NCI-H1694 treated with DMSO at 0.1 percent for 48 hours (cell line): ENCODE data around the gene SEMA5A.
"Not testable (repeated sequence)": the region's sequence is repeated elsewhere in the genome, so short reads cannot be mapped to it uniquely, and the experiment has no call there.

ENCODE experiments used
- DNase-seq: peaks from one replicate; lab custom pipeline; 2025; lab: John Stamatoyannopoulos, UW

The SEMA5A gene

GRCh38 chr5:9440517-9440916, 105.4 kb downstream of the SEMA5A start:
- DNase-seq: no peak

DNA sequence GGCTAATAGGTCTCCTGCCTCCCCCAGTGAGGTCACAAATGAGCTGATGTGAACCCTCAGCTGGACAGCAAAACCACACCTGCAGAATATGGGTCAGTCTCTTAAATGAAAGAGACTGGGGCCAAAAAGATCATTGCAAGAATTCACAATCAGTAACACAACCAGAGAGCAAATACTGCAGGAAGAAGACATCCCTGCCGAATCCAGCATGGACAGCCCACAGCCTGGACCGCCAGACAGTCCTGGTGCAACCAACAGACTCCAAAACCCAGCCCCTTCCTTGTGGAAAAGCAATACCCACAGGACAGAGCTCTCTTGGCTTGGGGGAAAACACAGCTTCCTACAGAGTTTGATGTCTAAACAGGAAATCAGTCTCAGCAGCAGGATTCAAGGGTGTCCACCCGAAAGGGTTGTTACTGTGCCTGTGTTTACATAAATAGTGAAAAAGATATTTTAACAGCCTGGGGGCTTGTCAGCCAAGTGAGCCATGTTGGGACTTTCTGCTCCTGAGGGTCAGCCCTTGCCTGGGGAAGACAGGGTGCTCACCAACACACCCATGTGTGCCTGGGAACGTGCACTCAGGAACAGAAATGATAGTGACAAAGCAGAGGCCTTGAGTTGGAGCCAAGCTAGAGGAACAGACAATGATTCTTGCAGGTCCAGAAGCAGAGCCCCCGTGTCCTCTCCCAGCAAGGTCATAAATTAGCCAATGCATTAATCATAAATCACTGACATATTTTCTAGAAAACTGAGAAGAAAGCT, 106.2 kb downstream of the SEMA5A start:
- DNase-seq: no peak

DNA sequence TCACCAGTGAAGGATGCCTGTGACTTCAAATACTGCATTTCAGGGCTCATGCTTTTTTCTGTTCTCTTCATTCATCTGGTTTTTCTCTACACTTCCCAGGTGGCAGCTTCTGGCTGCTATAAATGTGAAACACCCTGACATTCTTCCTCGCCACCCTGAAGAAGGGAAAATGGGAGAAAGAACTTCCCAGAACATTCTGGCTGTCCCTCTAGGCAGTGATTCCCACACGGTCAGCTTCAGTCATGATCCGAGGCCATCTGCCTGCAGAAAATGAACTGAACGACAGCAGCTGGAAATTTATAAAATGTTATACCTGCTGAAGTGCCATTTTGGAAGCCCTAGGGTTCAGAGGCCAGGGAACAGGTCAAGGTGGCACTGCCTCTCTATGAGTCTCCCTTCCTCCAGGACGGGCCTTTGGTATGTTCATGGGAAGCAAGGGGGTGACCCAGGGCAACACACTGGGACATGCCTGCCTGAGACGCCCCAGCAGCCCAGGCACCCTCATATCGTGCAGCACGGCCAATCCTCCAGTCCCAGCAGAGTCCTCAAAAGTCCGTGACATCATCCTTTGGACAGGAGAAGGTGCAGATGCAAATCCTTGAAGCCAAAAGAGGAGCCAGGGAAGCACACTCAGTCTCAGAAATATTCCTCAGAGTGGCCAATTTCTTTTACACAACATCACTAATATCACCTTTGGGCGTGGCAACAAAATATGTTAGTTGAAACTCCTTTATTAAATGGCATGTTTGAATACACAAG, 107.1 kb downstream of the SEMA5A start:
- DNase-seq: no peak

DNA sequence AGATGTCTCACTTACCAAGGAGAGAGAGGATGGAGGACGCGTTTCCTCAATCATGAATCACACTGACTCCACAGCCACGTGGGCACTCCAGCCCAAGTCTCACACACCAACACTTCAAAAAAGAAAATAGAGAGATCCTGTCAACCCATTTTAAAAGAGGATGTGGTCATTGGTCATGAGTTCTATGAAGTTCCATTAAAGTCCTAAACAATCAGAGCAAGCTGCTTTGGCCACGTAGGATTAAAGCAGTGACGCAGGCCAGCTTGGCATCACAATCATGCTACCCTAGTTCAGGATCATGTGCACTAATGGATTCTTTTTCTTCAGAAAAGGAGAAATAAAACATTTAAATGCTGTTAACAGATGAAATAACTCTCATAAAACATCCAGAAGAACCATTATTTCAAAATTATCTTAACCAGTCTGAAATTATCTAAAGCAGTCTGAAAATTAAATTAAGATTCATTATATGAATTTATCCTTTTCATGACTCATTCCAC, 108.1 kb downstream of the SEMA5A start:
- no peak for DNase-seq

DNA sequence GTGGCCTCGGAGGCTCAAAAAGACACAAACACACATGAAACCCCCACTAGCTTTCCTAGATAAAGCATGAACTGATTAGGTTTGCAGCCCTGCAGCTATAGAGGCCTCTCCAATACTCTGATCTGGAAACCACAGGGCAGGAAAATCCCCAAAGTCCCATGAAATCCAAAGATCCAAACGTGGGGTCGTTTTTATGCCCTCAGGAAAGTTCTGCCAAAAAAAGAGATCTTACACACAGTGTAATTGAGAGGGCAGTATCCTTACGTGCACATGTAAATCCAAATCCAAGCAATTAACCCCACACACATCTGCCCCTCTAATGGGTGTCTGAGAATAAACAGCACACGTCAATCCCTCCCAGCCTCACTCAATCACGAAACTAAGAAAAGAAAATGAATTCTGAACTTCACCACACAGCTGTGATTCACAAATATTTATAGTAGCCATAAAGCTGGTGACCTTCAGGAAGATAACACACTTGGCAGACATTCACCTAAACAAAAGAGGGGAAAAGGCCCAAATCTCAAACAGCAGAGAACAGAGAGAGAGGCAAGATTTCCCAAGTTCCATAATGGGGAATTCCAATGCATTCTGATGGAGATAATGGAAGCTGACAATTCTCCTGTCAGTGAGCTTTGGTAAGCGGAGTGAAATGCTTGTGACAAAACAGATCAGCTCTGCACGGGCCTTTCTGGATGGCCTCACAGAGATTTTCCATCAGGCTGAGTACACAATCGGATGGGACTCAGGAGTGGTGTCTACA, 114.2 kb downstream of the SEMA5A start:
- no peak for DNase-seq

DNA sequence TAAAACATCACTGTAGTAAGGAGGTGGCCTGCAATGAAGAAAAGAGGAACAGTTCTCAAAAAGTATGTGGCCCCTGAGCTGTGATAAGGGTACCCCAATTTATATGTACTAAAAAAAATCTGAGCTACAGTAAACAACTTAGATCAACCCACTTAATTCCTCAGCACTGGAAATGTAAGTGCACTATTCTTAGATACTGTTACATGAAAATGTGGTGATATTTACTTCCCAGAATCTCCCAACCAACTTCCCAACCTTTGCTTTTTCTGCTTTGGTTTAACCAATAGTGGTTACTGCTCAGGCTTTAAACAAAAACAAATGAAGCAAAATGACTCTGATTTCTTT, 114.8 kb downstream of the SEMA5A start:
- no peak for DNase-seq

- no peak for DNase-seq
Measured at GRCh38 chr5:9430306-9430705, 115.6 kb downstream of the SEMA5A start.

GRCh38 chr5:9429691-9430215, 116.1 kb downstream of the SEMA5A start:
- no peak for DNase-seq

- DNase-seq: no peak
Measured at GRCh38 chr5:9428272-9428671, 117.6 kb downstream of the SEMA5A start.

GRCh38 chr5:9425710-9426109, 120.2 kb downstream of the SEMA5A start:
- DNase-seq: no peak

- DNase-seq: no peak
Measured at GRCh38 chr5:9423571-9423970, 122.3 kb downstream of the SEMA5A start.

- no peak for DNase-seq
Measured at GRCh38 chr5:9421884-9422283, 124.0 kb downstream of the SEMA5A start.

DNA sequence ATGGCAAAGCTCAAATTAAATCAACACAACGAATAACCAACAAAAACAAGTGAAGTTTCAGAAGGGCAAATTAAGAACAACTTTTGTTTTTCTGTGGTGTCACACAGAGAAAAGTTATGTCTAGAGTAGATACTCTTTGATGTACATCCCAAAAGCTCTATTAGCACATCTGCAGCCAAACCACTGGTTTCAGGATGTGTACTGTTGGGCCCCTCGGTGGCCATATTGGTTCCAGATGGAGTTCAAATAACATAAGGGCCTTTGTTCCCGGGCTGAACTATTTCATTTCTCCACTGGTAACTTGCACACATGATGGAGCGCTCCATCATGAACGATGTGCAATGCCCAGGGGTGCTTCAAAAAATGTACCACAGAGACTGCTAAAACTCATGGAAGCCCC, 126.1 kb downstream of the SEMA5A start:
- DNase-seq: no peak

DNA sequence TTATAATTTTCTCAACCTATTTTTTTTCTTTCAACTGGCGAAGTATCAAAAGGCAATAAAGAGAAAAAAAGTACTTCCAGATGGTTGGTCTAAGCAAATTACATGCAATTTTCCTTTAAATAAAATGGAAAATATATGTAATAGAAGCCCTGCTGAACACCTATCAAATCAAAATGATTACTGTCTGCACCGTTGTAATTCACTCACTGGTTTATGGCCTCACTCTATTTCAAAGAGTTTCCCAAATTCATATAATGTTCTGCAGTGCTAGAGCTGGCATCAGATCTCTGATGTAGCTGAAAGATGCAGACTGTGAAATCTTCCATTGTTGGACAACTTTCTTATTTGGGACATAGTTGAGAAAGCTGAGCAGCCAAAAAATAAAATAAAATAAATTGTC, 130.3 kb downstream of the SEMA5A start:
- no peak for DNase-seq

- no peak for DNase-seq
Measured at GRCh38 chr5:9415091-9415490, 130.8 kb downstream of the SEMA5A start.

GRCh38 chr5:9411142-9411541, 134.7 kb downstream of the SEMA5A start:
- DNase-seq: no peak

DNA sequence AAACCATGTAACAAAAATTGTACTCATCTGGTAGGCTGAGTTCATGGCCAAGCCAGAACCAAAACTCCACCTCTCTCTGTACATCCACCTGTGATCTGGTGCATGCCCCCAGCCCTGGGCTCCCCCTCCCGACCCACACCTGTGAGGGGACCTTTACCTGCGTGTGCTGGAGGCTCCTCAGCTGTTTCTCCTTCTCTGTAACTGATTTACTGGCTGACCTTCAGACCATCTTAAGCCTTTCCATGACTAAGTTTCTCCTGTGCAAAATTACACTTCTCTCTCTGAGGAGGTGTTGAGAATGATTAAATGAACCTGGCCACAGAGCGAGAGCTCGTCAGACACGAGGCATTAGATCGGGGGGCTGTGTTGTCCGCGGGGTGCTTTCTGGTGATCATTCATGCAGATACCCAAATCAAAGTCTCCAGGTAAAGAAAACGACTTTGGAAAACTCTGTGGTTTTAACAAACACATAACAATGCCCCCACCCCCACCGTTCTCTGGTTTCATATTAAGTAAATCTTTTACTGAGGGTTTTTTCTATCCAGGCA, 136.4 kb downstream of the SEMA5A start:
- DNase-seq: no peak

GRCh38 chr5:9408964-9409363, 136.9 kb downstream of the SEMA5A start:
- DNase-seq: no peak

GRCh38 chr5:9405196-9405754, 140.6 kb downstream of the SEMA5A start:
- no peak for DNase-seq

- DNase-seq: no peak
Measured at GRCh38 chr5:9401786-9402472, 143.9 kb downstream of the SEMA5A start.

GRCh38 chr5:9399783-9400182, 146.1 kb downstream of the SEMA5A start:
- DNase-seq: not testable (repeated sequence)
